HEK293 (cell line): ENCODE results near the gene SLC7A6.

Source experiments
- CTCF ChIA-PET: fragments of 350-600 bp; formaldehyde crosslinking; extraction: SDS; loops from one replicate; lab custom pipeline; 2021; ENCODE audit warnings: antibody characterized with exemption; lab: Yijun Ruan, JAX
- POLR2A ChIA-PET: fragments of 300-600 bp; formaldehyde crosslinking; extraction: SDS; loops from one replicate; lab custom pipeline; 2020; ENCODE audit warnings: antibody characterized with exemption, inconsistent platforms; lab: Yijun Ruan, JAX
- H3K27ac ChIP-seq: fragments of 200-500 bp; sonication (Bioruptor generic); 2 replicates; pipeline ENCODE4 v1.5.1; 2014; ENCODE audit warnings: low read depth, low read length, control low read depth, inconsistent platforms; ENCODE audit errors: extremely low read depth
- H3K36me3 ChIP-seq, 2 experiments: fragments of 200-500 bp in 1 of 2; sonication (Bioruptor generic) in 1 of 2; 1 replicate in 1 of 2; 2 replicates in 1 of 2; pipeline ENCODE4 v1.5.1; 2014 to 2017; ENCODE audit warnings: inconsistent platforms in 2 of 2, low read length in 2 of 2; ENCODE audit not compliant: control insufficient read depth in 2 of 2, insufficient read depth in 1 of 2
- H3K4me1 ChIP-seq: fragments of 200-500 bp; sonication (Bioruptor generic); 2 replicates; pipeline ENCODE4 v1.5.1; 2014; ENCODE audit warnings: mild to moderate bottlenecking, low read length, inconsistent platforms; ENCODE audit not compliant: control insufficient read depth, insufficient read depth
- H3K4me3 ChIP-seq: 2 replicates; pipeline ENCODE4 v1.5.1; 2011; ENCODE audit warnings: low read depth, mild to moderate bottlenecking, control low read depth, low read length, moderate library complexity
- H3K9me3 ChIP-seq: fragments of 200-500 bp; sonication (Bioruptor generic); 2 replicates; pipeline ENCODE4 v1.5.1; 2014; ENCODE audit warnings: low read depth, low read length, inconsistent platforms; ENCODE audit not compliant: control insufficient read depth, insufficient read depth
- CTCF ChIP-seq: fragments of 450-650 bp; formaldehyde crosslinking; IDR thresholded peaks from 2 replicates; pipeline ENCODE4 v1.5.1; 2016; ENCODE audit warnings: missing biosample characterization, missing genetic modification characterization
- SCRT1 ChIP-seq: fragments of 450-650 bp; formaldehyde crosslinking; IDR thresholded peaks from 2 replicates; pipeline ENCODE4 v1.5.1; 2016; ENCODE audit warnings: missing biosample characterization, missing genetic modification characterization, borderline replicate concordance
- ZNF121 ChIP-seq: fragments of 450-650 bp; formaldehyde crosslinking; IDR thresholded peaks from 2 replicates; pipeline ENCODE4 v1.5.1; 2016; ENCODE audit warnings: missing biosample characterization, missing genetic modification characterization
- ZNF23 ChIP-seq: fragments of 450-650 bp; formaldehyde crosslinking; IDR thresholded peaks from 2 replicates; pipeline ENCODE4 v1.5.1; 2016; ENCODE audit warnings: missing biosample characterization, missing genetic modification characterization, borderline replicate concordance
- ZNF335 ChIP-seq: fragments of 450-650 bp; formaldehyde crosslinking; conservative IDR thresholded peaks from 2 replicates; pipeline ENCODE4 v1.5.1; 2016; ENCODE audit warnings: missing biosample characterization, missing genetic modification characterization
- ZNF354C ChIP-seq: fragments of 450-650 bp; formaldehyde crosslinking; IDR thresholded peaks from 2 replicates; pipeline ENCODE4 v1.5.1; 2016; ENCODE audit warnings: missing biosample characterization, missing genetic modification characterization, low read depth, borderline replicate concordance
- ZNF398 ChIP-seq: fragments of 450-650 bp; formaldehyde crosslinking; IDR thresholded peaks from 2 replicates; pipeline ENCODE4 v1.5.1; 2017; ENCODE audit warnings: missing biosample characterization, missing genetic modification characterization
- ZNF449 ChIP-seq: fragments of 450-650 bp; formaldehyde crosslinking; IDR thresholded peaks from 2 replicates; pipeline ENCODE4 v1.5.1; 2017; ENCODE audit warnings: missing biosample characterization, mild to moderate bottlenecking, missing genetic modification characterization, moderate library complexity
- ZNF518A ChIP-seq: fragments of 450-650 bp; formaldehyde crosslinking; conservative IDR thresholded peaks from 2 replicates; pipeline ENCODE4 v1.5.1; 2016; ENCODE audit warnings: low read depth, missing biosample characterization, missing genetic modification characterization
- ZNF521 ChIP-seq: fragments of 450-650 bp; formaldehyde crosslinking; IDR thresholded peaks from 2 replicates; pipeline ENCODE4 v1.5.1; 2017; ENCODE audit warnings: missing biosample characterization, mild to moderate bottlenecking, missing genetic modification characterization
- ZNF692 ChIP-seq: fragments of 450-650 bp; formaldehyde crosslinking; IDR thresholded peaks from 2 replicates; pipeline ENCODE4 v1.5.1; 2016; ENCODE audit warnings: missing biosample characterization, missing genetic modification characterization
- ZNF830 ChIP-seq: fragments of 450-650 bp; IDR thresholded peaks from 2 replicates; pipeline ENCODE4 v1.5.0; 2018; ENCODE audit warnings: missing biosample characterization, missing genetic modification characterization, low read depth, mild to moderate bottlenecking, moderate library complexity

The SLC7A6 gene

GRCh38 chr16:68253721-68254120 is 10.6 kb upstream of the SLC7A6 start (continued):
- TF ChIP-seq ZNF518A (tag by site-specific recombination), result no peak
- no peak for TF ChIP-seq ZNF398 (tag by site-specific recombination)
- TF ChIP-seq, all 188 proteins: peak for 0

GRCh38 chr16:68255712-68256111 is 8.6 kb upstream of the SLC7A6 start:
- Histone ChIP-seq H3K27ac (no peak overlapping the region), H3K36me3 (peaks cover 0 to 66% of the 10 kb centered on the region in 2 experiments; a peak in 2 of 3 replicates), H3K4me3 (no peak overlapping the region), H3K4me1 (no peaks in the 10 kb centered on the region), H3K9me3 (no peaks in the 10 kb centered on the region)
- POLR2A ChIA-PET, result no interaction called here
- CTCF ChIA-PET, result interaction anchor here (2.2 kb wide), 1 partner anchor 8 kb away, joined by 13 read pairs; the partner anchor contains the start of gene SLC7A6
- TF ChIP-seq CTCF (tag by site-specific recombination), result no peak
- TF ChIP-seq ZNF121 (tag by site-specific recombination), result no peak
- TF ChIP-seq ZNF449 (tag by site-specific recombination), result no peak
- TF ChIP-seq SCRT1, result no peak
- no peak for TF ChIP-seq ZNF23 (tag by site-specific recombination)
- no peak for TF ChIP-seq ZNF692 (tag by site-specific recombination)

GRCh38 chr16:68257251-68257905 is 6.9 kb upstream of the SLC7A6 start:
- no peak for TF ChIP-seq ZNF521 (tag by site-specific recombination)
- TF ChIP-seq ZNF335, result peak; percentile 65
- no peak for TF ChIP-seq ZNF354C (tag by site-specific recombination)
- TF ChIP-seq ZNF830 (tag by site-specific recombination), result no peak
- Histone ChIP-seq H3K36me3 (peaks cover 0 to 61% of the 10 kb centered on the region in 2 experiments; a peak in 2 of 3 replicates), H3K4me1 (no peaks in the 10 kb centered on the region), H3K4me3 (no peak overlapping the region), H3K27ac (no peak overlapping the region), H3K9me3 (no peaks in the 10 kb centered on the region)
- ChIA-PET POLR2A (interaction anchor here (0.7 to 1.7 kb wide), 3 partner anchors 12 to 53 kb away, joined by 3 to 4 read pairs (median 4); partner anchors contain the start of genes PLA2G15, PRMT7 and SLC7A6OS), CTCF (interaction anchor here (0.6 to 8.2 kb wide), 2 partner anchors 71 to 109 kb away, joined by 3 to 151 read pairs; no protein-coding TSS in a partner anchor)
